Muscle of leg (tissue), 11 donors: ENCODE results near the gene PHF20. TPM values are rescaled to one million over a fixed set of nuclear protein-coding genes. Genes with fewer than 3 reads are reported as not detected.

Experiments
- DNase-seq: peaks from one replicate; pipeline ENCODE4 v3.0.0; 2013
- H3K27ac ChIP-seq: one replicate; pipeline ENCODE4 v1.5.1; 2013; ENCODE audit warnings: mild to moderate bottlenecking, low read length, control low read depth
- H3K27me3 ChIP-seq: one replicate; pipeline ENCODE4 v1.6.1; 2013; ENCODE audit warnings: low read length; ENCODE audit not compliant: control insufficient read depth, insufficient read depth
- H3K36me3 ChIP-seq: one replicate; pipeline ENCODE4 v1.6.1; 2013; ENCODE audit warnings: low read length; ENCODE audit not compliant: control insufficient read depth, insufficient read depth
- H3K4me1 ChIP-seq: one replicate; pipeline ENCODE4 v1.6.1; 2013; ENCODE audit warnings: low read length; ENCODE audit not compliant: control insufficient read depth, insufficient read depth
- H3K4me3 ChIP-seq: one replicate; pipeline ENCODE4 v1.5.1; 2013; ENCODE audit warnings: low read length, control low read depth
- H3K9me3 ChIP-seq: replicated peaks from 2 replicates; pipeline ENCODE4 v1.6.1; 2013; ENCODE audit warnings: low read depth, low read length; ENCODE audit not compliant: control insufficient read depth
- WGBS: methylation state at CpG from one replicate; pipeline ENCODE4 v1.1.5; 2013; ENCODE audit warnings: missing lambda C conversion rate; ENCODE audit not compliant: insufficient coverage; 5-methylcytosine and 5-hydroxymethylcytosine counted together
- polyA plus RNA-seq, 8 donors: library from polyadenylated mRNA; unstranded; fragments of 120-200 nt; gene quantifications; one replicate each; pipeline versions ENCODE4 v1.2.1 to v1.2.3, GENCODE V29; 2013; ENCODE audit warnings: inconsistent platforms in 1 of 8, low replicate concordance in 1 of 8; ENCODE audit not compliant: insufficient read length in 8 of 8, insufficient read depth in 1 of 8
- total RNA-seq: library from RNA; stranded (reverse); fragments of 120-200 nt; gene quantifications from one replicate; pipeline ENCODE4 v1.2.4, GENCODE V29; 2013

The PHF20 gene
- total and polyA plus RNA-seq, 9 donors = 24.1 to 35.0 (median 28.5) TPM

GRCh38 chr20:35963878-35964277 lies 192.1 kb downstream of the PHF20 start:
- DNase-seq = no peak
- Histone ChIP-seq H3K27ac (no peak overlapping the region), H3K36me3 (no peaks in the 10 kb centered on the region), H3K9me3 (no peaks in the 10 kb centered on the region), H3K4me3 (no peak overlapping the region), H3K27me3 (no peaks in the 10 kb centered on the region), H3K4me1 (no peaks in the 10 kb centered on the region)
- WGBS = 81% methylated on average over 3 of the region's 4 CpGs

DNA sequence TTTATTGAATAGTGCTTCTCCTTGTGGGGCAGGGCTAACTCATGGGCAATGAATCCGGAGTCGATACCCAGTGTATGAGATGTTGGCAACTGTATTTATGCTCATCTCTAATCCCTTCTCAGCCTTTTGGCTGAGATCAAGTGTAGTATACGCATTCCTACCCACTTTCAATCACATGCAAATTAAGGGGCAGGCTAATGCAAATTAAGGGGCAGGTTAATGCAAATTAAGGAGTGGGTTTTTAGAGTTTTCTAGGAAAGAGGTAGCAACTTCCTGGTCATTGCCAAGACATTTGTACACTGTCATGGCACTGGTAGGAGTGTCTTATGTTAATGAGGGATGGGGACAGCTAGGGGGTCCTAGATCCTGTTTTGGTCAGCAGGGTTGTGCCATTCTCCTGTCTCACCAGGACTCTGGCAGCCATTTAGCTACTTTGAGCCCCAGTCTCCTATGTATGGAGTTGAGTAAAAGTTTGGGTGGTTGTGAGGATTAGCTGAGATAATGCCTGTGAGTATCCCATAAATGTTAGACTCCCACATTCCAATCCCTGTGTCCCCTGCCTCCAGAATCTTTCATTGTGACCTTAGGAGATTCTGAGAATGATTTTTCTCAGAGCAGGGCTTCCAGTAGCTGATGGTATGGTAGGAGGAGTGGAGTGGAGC lies 196.3 kb downstream of the PHF20 start, which contains the start of gene CNBD2:
Gene CNBD2 (plus strand): TSS at position 612 of the 662 bp plus-strand sequence. CDS start 173 bp downstream, outside the sequence.
- Histone ChIP-seq H3K36me3 (no peaks in the 10 kb centered on the region), H3K4me3 (no peak within 1 kb of the TSS), H3K27ac (no peak within 1 kb of the TSS), H3K27me3 (no peaks in the 10 kb centered on the region), H3K4me1 (peaks cover 3% of the 10 kb centered on the region), H3K9me3 (peaks cover 6% of the 10 kb centered on the region)
- no CpG with 5 or more reads among the region's 3 CpGs for WGBS
- DNase-seq = no peak

GRCh38 chr20:35968930-35969329 lies 197.1 kb downstream of the PHF20 start:
- no peak overlapping the region for H3K27ac ChIP-seq
- peaks cover 3% of the 10 kb centered on the region for H3K4me1 ChIP-seq
- H3K27me3 ChIP-seq = no peaks in the 10 kb centered on the region
- peaks cover 6% of the 10 kb centered on the region for H3K9me3 ChIP-seq
- H3K36me3 ChIP-seq = no peaks in the 10 kb centered on the region
- no peak for DNase-seq
- no peak overlapping the region for H3K4me3 ChIP-seq
- no CpG with 5 or more reads among the region's 1 CpG for WGBS

DNA sequence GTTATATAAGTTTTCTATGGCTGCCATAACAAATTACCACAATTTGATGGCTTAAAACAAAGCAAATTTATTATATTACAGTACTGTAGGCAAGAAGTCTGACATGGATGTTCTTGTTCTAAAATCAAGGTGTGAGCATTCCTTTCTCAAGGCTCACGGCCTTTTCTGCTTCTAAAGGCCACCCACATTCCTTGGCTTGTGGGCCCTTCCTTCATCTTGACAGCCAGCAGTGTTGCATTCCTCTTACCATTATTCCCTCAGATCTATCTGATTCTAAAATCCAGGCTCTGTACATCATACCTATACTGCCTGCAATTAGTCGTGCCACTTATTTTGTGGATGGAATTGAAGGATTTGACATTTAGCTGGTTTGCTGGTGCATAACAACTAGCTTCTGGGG lies 200.2 kb downstream of the PHF20 start:
- WGBS = no CpG with 5 or more reads among the region's 2 CpGs
- no peak overlapping the region for H3K27ac ChIP-seq
- no peaks in the 10 kb centered on the region for H3K27me3 ChIP-seq
- peaks cover 3% of the 10 kb centered on the region for H3K4me1 ChIP-seq
- no peak for DNase-seq
- H3K4me3 ChIP-seq = no peak overlapping the region
- H3K36me3 ChIP-seq = no peaks in the 10 kb centered on the region
- H3K9me3 ChIP-seq = peaks cover 6% of the 10 kb centered on the region

- Histone ChIP-seq H3K27ac (peak overlapping the region; percentile 35), H3K4me1 (peaks cover 3% of the 10 kb centered on the region), H3K9me3 (peaks cover 6% of the 10 kb centered on the region), H3K27me3 (no peaks in the 10 kb centered on the region), H3K4me3 (no peak overlapping the region), H3K36me3 (no peaks in the 10 kb centered on the region)
- peak; percentile 61 for DNase-seq
- 55% methylated on average over 3 of the region's 4 CpGs for WGBS
These were observed 200.6 kb downstream of the PHF20 start for GRCh38 chr20:35972462-35972861.

GRCh38 chr20:35974256-35974655 lies 202.4 kb downstream of the PHF20 start:
- Histone ChIP-seq H3K36me3 (no peaks in the 10 kb centered on the region), H3K27me3 (no peaks in the 10 kb centered on the region), H3K4me1 (peaks cover 3% of the 10 kb centered on the region), H3K4me3 (no peak overlapping the region), H3K9me3 (peaks cover 6% of the 10 kb centered on the region), H3K27ac (no peak overlapping the region)
- DNase-seq = no peak
- WGBS = 76% methylated on average over 4 of the region's 4 CpGs

DNA sequence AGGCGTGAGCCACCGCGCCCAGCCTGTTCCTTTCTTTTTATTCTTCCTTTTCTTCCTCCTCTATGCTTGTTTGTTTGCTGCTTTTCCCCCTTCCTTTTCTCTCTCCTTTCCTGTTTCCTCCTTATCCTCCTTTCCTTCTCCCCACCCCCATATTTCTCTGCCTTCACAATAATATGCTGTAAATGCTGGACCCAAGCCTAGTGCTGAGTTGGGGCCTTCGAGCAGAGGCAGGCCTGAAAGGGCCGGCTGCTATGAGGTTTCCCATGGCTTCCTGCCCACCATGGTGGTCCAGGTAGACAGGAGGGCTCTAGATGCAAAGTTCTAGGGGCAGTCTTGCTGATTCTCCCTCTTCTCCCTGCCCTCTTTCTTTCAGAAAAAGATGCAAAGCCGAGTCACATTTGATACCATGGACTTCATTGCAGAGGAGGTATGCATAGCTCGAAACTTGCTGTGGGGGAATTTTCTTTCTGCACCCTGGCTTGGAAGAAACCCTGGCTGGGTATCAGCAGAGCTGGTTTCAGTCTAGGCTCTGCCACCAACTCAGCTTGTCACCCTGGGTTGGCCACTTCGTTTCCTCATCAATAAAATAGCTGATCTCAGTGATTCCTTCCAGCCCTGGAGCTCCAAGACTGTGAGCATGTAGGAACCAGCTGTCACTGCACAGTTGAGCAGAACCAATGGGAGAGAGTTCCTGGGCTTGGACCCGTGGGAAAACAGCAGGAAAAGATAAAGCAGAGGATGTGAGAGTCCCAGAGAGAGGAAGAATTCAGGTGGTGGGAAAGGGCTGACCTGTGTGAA lies 204.0 kb downstream of the PHF20 start:
- DNase-seq = no peak
- Histone ChIP-seq H3K9me3 (peaks cover 6% of the 10 kb centered on the region), H3K27me3 (no peaks in the 10 kb centered on the region), H3K4me3 (no peak overlapping the region), H3K36me3 (no peaks in the 10 kb centered on the region), H3K27ac (no peak overlapping the region), H3K4me1 (peaks cover 3% of the 10 kb centered on the region)
- 66% methylated on average over 6 of the region's 9 CpGs for WGBS

DNA sequence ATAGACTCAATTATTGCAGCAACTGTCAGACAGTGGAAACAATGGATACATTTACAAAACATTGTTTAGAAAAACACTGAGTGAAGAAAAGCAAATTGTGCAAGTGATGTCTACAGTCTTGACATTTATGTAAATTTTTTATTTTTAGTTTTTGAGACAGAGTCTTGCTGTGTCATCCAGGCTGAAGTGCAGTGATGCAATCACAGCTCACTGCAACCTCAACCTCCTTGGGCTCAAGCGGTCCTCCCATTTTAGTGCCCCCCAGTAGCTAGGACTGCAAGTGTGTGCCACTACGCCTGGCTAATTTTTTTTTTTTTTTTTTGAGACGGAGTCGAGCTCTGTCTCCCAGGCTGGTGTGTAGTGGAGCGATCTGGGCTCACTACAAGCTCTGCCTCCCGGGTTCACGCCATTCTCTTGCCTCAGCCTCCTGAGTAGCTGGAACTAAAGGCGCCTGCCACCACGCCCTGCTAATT lies 206.3 kb downstream of the PHF20 start:
- WGBS = 81% methylated on average over 7 of the region's 9 CpGs
- no peak overlapping the region for H3K27ac ChIP-seq
- H3K4me3 ChIP-seq = no peak overlapping the region
- H3K36me3 ChIP-seq = no peaks in the 10 kb centered on the region
- no peaks in the 10 kb centered on the region for H3K9me3 ChIP-seq
- H3K4me1 ChIP-seq = no peaks in the 10 kb centered on the region
- no peak for DNase-seq
- H3K27me3 ChIP-seq = no peaks in the 10 kb centered on the region

DNA sequence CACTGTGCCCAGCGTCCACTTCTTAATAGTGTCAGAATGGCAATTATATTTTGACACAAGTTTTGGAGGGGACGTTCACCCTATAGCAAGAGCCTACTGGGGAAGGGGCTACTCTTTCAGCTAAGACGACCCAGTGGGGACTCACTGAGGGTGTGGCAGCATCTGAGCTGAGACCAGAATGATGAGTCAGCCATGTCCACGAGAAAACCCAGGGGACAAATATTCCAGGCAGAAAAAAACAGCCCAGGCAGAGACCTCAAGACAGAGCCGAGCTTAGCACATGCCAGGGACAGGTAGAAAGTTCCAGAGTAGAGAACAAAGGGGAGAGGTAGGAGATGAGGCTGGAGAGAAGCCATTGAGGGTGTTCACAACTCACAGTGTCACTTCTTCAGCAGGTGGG lies 207.7 kb downstream of the PHF20 start:
- 29% methylated on average over 3 of the region's 5 CpGs for WGBS
- H3K4me1 ChIP-seq = no peaks in the 10 kb centered on the region
- no peaks in the 10 kb centered on the region for H3K9me3 ChIP-seq
- DNase-seq = no peak
- no peak overlapping the region for H3K27ac ChIP-seq
- no peak overlapping the region for H3K4me3 ChIP-seq
- H3K36me3 ChIP-seq = no peaks in the 10 kb centered on the region
- H3K27me3 ChIP-seq = no peaks in the 10 kb centered on the region

DNA sequence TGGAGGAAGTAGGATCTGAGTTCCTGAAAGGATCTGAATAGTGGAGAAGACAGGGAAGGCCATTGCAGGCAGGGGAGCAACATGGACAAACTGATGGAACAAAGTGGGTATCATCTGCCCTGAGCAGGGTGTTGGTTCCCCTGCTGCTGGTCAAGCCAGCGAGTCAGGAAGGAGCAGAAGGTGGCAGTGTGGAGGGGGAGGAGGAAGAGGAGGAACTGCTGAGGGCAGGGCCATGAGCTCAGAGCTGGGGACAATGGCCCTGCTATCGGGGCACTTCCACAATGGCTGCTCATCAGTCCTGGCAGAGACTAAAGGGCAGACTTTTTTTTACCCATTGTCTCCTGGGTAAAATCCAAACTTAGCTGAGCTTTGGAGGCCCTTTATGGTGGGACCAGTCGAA lies 210.2 kb downstream of the PHF20 start:
- H3K36me3 ChIP-seq = no peaks in the 10 kb centered on the region
- no peaks in the 10 kb centered on the region for H3K27me3 ChIP-seq
- no peak overlapping the region for H3K27ac ChIP-seq
- no peaks in the 10 kb centered on the region for H3K4me1 ChIP-seq
- 80% methylated on average over 2 of the region's 3 CpGs for WGBS
- no peak overlapping the region for H3K4me3 ChIP-seq
- no peaks in the 10 kb centered on the region for H3K9me3 ChIP-seq
- DNase-seq = no peak
